WTC11 (cell line): ENCODE data around the gene KCNE3. TPM values are rescaled to one million over a fixed set of nuclear protein-coding genes. Genes with fewer than 3 reads are reported as not detected.

Experiments used
- ATAC-seq: fragments of 200-7000 bp; cut with Tn5 transposase; 2 replicates; pipeline ENCODE4 v1.10.0; 2021; ENCODE audit warnings: mild to moderate bottlenecking, moderate library complexity
- CTCF ChIA-PET: fragments of 300-600 bp; sonication (Branson Sonifier 250); formaldehyde crosslinking; loops from one replicate; lab custom pipeline; 2021; ENCODE audit warnings: antibody characterized with exemption; lab: Charles Lee
- POLR2A ChIA-PET: fragments of 350-600 bp; sonication (Branson Sonifier 250); formaldehyde crosslinking; loops from one replicate; lab custom pipeline; 2021; ENCODE audit warnings: antibody characterized with exemption; lab: Charles Lee
- DNase-seq: peaks from one replicate; pipeline ENCODE4 v3.0.0; 2021; ENCODE audit warnings: low spot score
- H3K27ac Mint-ChIP-seq: 2 replicates; pipeline ENCODE4 v1.8.0; 2021; ENCODE audit warnings: mixed read lengths
- H3K27me3 Mint-ChIP-seq: 2 replicates; pipeline ENCODE4 v1.8.0; 2021; ENCODE audit warnings: low read depth, mild to moderate bottlenecking, moderate library complexity, mixed read lengths
- H3K36me3 Mint-ChIP-seq: 2 replicates; pipeline ENCODE4 v1.8.0; 2021; ENCODE audit warnings: mixed read lengths
- H3K4me1 Mint-ChIP-seq: 2 replicates; pipeline ENCODE4 v1.8.0; 2022; ENCODE audit warnings: mixed read lengths
- H3K4me3 Mint-ChIP-seq: 2 replicates; pipeline ENCODE4 v1.8.0; 2021; ENCODE audit warnings: mild to moderate bottlenecking, moderate library complexity, mixed read lengths
- H3K9me3 Mint-ChIP-seq: 2 replicates; pipeline ENCODE4 v1.8.0; 2021; ENCODE audit warnings: mixed read lengths
- E2F5 ChIP-seq: sonication (generic); formaldehyde crosslinking; IDR thresholded peaks from 2 replicates; pipeline ENCODE4 v1.8.1; 2022; ENCODE audit warnings: mild to moderate bottlenecking, moderate library complexity, missing genetic modification reagents
- ELF4 ChIP-seq: sonication (generic); formaldehyde crosslinking; IDR thresholded peaks from 2 replicates; pipeline ENCODE4 v1.8.1; 2022; ENCODE audit warnings: low read depth, mild to moderate bottlenecking, moderate library complexity, missing genetic modification reagents
- EMX1 ChIP-seq: fragments of 250-450 bp; sonication (Bioruptor Pico); IDR thresholded peaks from 2 replicates; pipeline ENCODE4 v1.8.0; 2021; ENCODE audit warnings: mild to moderate bottlenecking
- ESRRA ChIP-seq: sonication (generic); formaldehyde crosslinking; IDR thresholded peaks from 2 replicates; pipeline ENCODE4 v1.8.1; 2022; ENCODE audit warnings: mild to moderate bottlenecking, missing genetic modification reagents, borderline replicate concordance
- FOXP4 ChIP-seq: sonication (generic); formaldehyde crosslinking; IDR thresholded peaks from 2 replicates; pipeline ENCODE4 v1.8.0; 2022; ENCODE audit warnings: mild to moderate bottlenecking, missing genetic modification reagents
- IRF1 ChIP-seq: sonication (generic); formaldehyde crosslinking; IDR thresholded peaks from 2 replicates; pipeline ENCODE4 v1.8.0; 2023; ENCODE audit warnings: missing genetic modification reagents
- NR1H2 ChIP-seq: sonication (generic); formaldehyde crosslinking; IDR thresholded peaks from 2 replicates; pipeline ENCODE4 v1.9.0; 2021; ENCODE audit warnings: mild to moderate bottlenecking, moderate library complexity, missing genetic modification reagents
- SP1 ChIP-seq: sonication (generic); formaldehyde crosslinking; conservative IDR thresholded peaks from 2 replicates; pipeline ENCODE4 v1.8.1; 2022; ENCODE audit warnings: missing genetic modification reagents
- TEAD1 ChIP-seq: sonication (generic); formaldehyde crosslinking; IDR thresholded peaks from 2 replicates; pipeline ENCODE4 v1.8.0; 2022; ENCODE audit warnings: mild to moderate bottlenecking, missing genetic modification reagents
- ZBTB21 ChIP-seq: sonication (generic); formaldehyde crosslinking; IDR thresholded peaks from 2 replicates; pipeline ENCODE4 v1.8.1; 2023; ENCODE audit warnings: mild to moderate bottlenecking, missing genetic modification reagents, borderline replicate concordance
- ZSCAN18 ChIP-seq: fragments of 250-450 bp; sonication (Bioruptor Pico); IDR thresholded peaks from 2 replicates; pipeline ENCODE4 v2.1.2; 2022; ENCODE audit warnings: mild to moderate bottlenecking, moderate library complexity
- total RNA-seq: library from RNA; stranded (reverse); gene quantifications from 3 replicates; pipeline ENCODE4 v1.2.3, GENCODE V29; 2021
- TF ChIP-seq, protein P1 (sequence below): sonication (generic); formaldehyde crosslinking; IDR thresholded peaks from 2 replicates; pipeline ENCODE4 v1.8.0; 2022; ENCODE audit warnings: mild to moderate bottlenecking, missing genetic modification reagents
- TF ChIP-seq, protein P2 (sequence below): sonication (generic); formaldehyde crosslinking; IDR thresholded peaks from 2 replicates; pipeline ENCODE4 v1.8.1; 2022; ENCODE audit warnings: missing genetic modification reagents, borderline replicate concordance
- TF ChIP-seq, protein P3 (sequence below): sonication (generic); formaldehyde crosslinking; conservative IDR thresholded peaks from 2 replicates; pipeline ENCODE4 v1.8.1; 2022; ENCODE audit warnings: mild to moderate bottlenecking, missing genetic modification reagents

KCNE3 gene
- total RNA-seq, 1 experiment from 2014 or later: 1.9 TPM

- ChIA-PET CTCF (interaction anchor here (0.6 to 2.3 kb wide), 4 partner anchors 54 to 188 kb away, joined by 3 to 10 read pairs (median 6); no protein-coding TSS in a partner anchor), POLR2A (no interaction called here)
- no peak for DNase-seq
Measured at GRCh38 chr11:74443071-74443864, 24.1 kb downstream of the KCNE3 start.

More at GRCh38 chr11:74443071-74443864, 24.1 kb downstream of the KCNE3 start:
- H3K27me3 Mint-ChIP-seq: no peaks in the 10 kb centered on the region
- ATAC-seq: peak; percentile 81
- TF ChIP-seq EMX1 (CRISPR knock-in tag) (no peak), NR1H2 (CRISPR knock-in tag) (no peak), ELF4 (no peak), ZSCAN18 (CRISPR knock-in tag) (no peak), ESRRA (no peak), IRF1 (CRISPR knock-in tag) (no peak), SP1 (no peak), TEAD1 (no peak), ZBTB21 (no peak), E2F5 (CRISPR knock-in tag) (no peak), FOXP4 (CRISPR knock-in tag) (no peak)
- TF ChIP-seq, protein P1, sequence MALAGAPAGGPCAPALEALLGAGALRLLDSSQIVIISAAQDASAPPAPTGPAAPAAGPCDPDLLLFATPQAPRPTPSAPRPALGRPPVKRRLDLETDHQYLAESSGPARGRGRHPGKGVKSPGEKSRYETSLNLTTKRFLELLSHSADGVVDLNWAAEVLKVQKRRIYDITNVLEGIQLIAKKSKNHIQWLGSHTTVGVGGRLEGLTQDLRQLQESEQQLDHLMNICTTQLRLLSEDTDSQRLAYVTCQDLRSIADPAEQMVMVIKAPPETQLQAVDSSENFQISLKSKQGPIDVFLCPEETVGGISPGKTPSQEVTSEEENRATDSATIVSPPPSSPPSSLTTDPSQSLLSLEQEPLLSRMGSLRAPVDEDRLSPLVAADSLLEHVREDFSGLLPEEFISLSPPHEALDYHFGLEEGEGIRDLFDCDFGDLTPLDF (CRISPR knock-in tag): no peak
- TF ChIP-seq, protein P2, sequence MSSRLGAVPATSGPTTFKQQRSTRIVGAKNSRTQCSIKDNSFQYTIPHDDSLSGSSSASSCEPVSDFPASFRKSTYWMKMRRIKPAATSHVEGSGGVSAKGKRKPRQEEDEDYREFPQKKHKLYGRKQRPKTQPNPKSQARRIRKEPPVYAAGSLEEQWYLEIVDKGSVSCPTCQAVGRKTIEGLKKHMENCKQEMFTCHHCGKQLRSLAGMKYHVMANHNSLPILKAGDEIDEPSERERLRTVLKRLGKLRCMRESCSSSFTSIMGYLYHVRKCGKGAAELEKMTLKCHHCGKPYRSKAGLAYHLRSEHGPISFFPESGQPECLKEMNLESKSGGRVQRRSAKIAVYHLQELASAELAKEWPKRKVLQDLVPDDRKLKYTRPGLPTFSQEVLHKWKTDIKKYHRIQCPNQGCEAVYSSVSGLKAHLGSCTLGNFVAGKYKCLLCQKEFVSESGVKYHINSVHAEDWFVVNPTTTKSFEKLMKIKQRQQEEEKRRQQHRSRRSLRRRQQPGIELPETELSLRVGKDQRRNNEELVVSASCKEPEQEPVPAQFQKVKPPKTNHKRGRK (CRISPR knock-in tag): no peak
- TF ChIP-seq, protein P3, sequence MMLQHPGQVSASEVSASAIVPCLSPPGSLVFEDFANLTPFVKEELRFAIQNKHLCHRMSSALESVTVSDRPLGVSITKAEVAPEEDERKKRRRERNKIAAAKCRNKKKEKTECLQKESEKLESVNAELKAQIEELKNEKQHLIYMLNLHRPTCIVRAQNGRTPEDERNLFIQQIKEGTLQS: no peak
- H3K4me3 Mint-ChIP-seq: no peak overlapping the region
- peaks cover 17% of the 10 kb centered on the region for H3K4me1 Mint-ChIP-seq
- peaks cover 19% of the 10 kb centered on the region for H3K9me3 Mint-ChIP-seq
- H3K36me3 Mint-ChIP-seq: no peaks in the 10 kb centered on the region
- H3K27ac Mint-ChIP-seq: no peak overlapping the region; the same call in 1 of the 2 replicates
